Measurements from ENCODE around the gene TFR2.

The TFR2 gene

GRCh38 chr7:100639995-100640516 is 1.3 kb downstream of the TFR2 start:
- H3K36me3 ChIP-seq (ENCODE audit: low read length), result 0 out of 2 replicates have a peak, but pooled peaks cover 2% of the 10 kb centered on the region
- H3F3A ChIP-seq (ENCODE audit: insufficient read depth), result no peaks in the 10 kb centered on the region
- no peaks in the 10 kb centered on the region for H4K20me1 ChIP-seq (ENCODE audit: low read depth, low read length)
- TF ChIP-seq, protein P1, sequence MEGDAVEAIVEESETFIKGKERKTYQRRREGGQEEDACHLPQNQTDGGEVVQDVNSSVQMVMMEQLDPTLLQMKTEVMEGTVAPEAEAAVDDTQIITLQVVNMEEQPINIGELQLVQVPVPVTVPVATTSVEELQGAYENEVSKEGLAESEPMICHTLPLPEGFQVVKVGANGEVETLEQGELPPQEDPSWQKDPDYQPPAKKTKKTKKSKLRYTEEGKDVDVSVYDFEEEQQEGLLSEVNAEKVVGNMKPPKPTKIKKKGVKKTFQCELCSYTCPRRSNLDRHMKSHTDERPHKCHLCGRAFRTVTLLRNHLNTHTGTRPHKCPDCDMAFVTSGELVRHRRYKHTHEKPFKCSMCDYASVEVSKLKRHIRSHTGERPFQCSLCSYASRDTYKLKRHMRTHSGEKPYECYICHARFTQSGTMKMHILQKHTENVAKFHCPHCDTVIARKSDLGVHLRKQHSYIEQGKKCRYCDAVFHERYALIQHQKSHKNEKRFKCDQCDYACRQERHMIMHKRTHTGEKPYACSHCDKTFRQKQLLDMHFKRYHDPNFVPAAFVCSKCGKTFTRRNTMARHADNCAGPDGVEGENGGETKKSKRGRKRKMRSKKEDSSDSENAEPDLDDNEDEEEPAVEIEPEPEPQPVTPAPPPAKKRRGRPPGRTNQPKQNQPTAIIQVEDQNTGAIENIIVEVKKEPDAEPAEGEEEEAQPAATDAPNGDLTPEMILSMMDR (IDR thresholded peaks at IDR 0.05; ENCODE audit: insufficient read depth, low read length, poor library complexity, severe bottlenecking), result no peak
- TF ChIP-seq EZH2phosphoT487 (conservative IDR thresholded peaks at IDR 0.05; ENCODE audit: low read length), result no peak
- no peak overlapping the region for H3K4me3 ChIP-seq (ENCODE audit: insufficient read depth, low read length, poor library complexity, severe bottlenecking)
- H3K4me2 ChIP-seq (ENCODE audit: low read depth, low read length, poor library complexity, severe bottlenecking), result no peak overlapping the region
- H3K9me2 ChIP-seq (replicated peaks; ENCODE audit: insufficient read depth, low read length), result no peaks in the 10 kb centered on the region
- H3K27ac ChIP-seq (ENCODE audit: low read depth, low read length), result no peak overlapping the region
- H3K79me2 ChIP-seq (ENCODE audit: insufficient read depth, low read length), result no peaks in the 10 kb centered on the region
- H3K9ac ChIP-seq (ENCODE audit: low read length), result no peak overlapping the region
- no peaks in the 10 kb centered on the region for H3K9me3 ChIP-seq (ENCODE audit: insufficient read depth, low read length)
- H3K27me3 ChIP-seq (ENCODE audit: low read length), result no peaks in the 10 kb centered on the region
- H2AFZ ChIP-seq (ENCODE audit: low read depth, low read length, severe bottlenecking), result no peak overlapping the region

GRCh38 chr7:100632951-100633717 is 8.2 kb downstream of the TFR2 start:
- TF ChIP-seq, protein P1 (IDR thresholded peaks at IDR 0.05; ENCODE audit: insufficient read depth, low read length, poor library complexity, severe bottlenecking), result peak; percentile 59
- no peak for TF ChIP-seq EZH2phosphoT487 (conservative IDR thresholded peaks at IDR 0.05; ENCODE audit: low read length)
- Histone ChIP-seq H3K4me2 (ENCODE audit: low read depth, low read length, poor library complexity, severe bottlenecking) (peak overlapping the region; percentile 68), H3K27me3 (ENCODE audit: low read length) (no peaks in the 10 kb centered on the region), H3K4me3 (ENCODE audit: insufficient read depth, low read length, poor library complexity, severe bottlenecking) (peak overlapping the region; percentile 63), H3K9me2 (replicated peaks; ENCODE audit: insufficient read depth, low read length) (no peaks in the 10 kb centered on the region), H3K9ac (ENCODE audit: low read length) (peak overlapping the region; percentile 86), H2AFZ (ENCODE audit: low read depth, low read length, severe bottlenecking) (peak overlapping the region; percentile 91), H3K9me3 (ENCODE audit: insufficient read depth, low read length) (no peaks in the 10 kb centered on the region), H3F3A (ENCODE audit: insufficient read depth) (peaks cover 18% of the 10 kb centered on the region), H3K79me2 (ENCODE audit: insufficient read depth, low read length) (no peaks in the 10 kb centered on the region), H3K36me3 (ENCODE audit: low read length) (0 out of 2 replicates have a peak, but pooled peaks cover 2% of the 10 kb centered on the region), H3K27ac (ENCODE audit: low read depth, low read length) (peak overlapping the region; percentile 58), H4K20me1 (ENCODE audit: low read depth, low read length) (no peaks in the 10 kb centered on the region)

GRCh38 chr7:100630066-100630465 is 11.3 kb downstream of the TFR2 start:
- Histone ChIP-seq H3K4me2 (ENCODE audit: low read depth, low read length, poor library complexity, severe bottlenecking) (no peak overlapping the region), H3K4me3 (ENCODE audit: insufficient read depth, low read length, poor library complexity, severe bottlenecking) (no peak overlapping the region), H2AFZ (ENCODE audit: low read depth, low read length, severe bottlenecking) (no peak overlapping the region), H3F3A (ENCODE audit: insufficient read depth) (peaks cover 18% of the 10 kb centered on the region), H3K9me3 (ENCODE audit: insufficient read depth, low read length) (no peaks in the 10 kb centered on the region), H3K9ac (ENCODE audit: low read length) (no peak overlapping the region), H4K20me1 (ENCODE audit: low read depth, low read length) (no peaks in the 10 kb centered on the region), H3K27me3 (ENCODE audit: low read length) (no peaks in the 10 kb centered on the region), H3K9me2 (replicated peaks; ENCODE audit: insufficient read depth, low read length) (no peaks in the 10 kb centered on the region), H3K27ac (ENCODE audit: low read depth, low read length) (no peak overlapping the region), H3K36me3 (ENCODE audit: low read length) (no peaks in the 10 kb centered on the region), H3K79me2 (ENCODE audit: insufficient read depth, low read length) (no peaks in the 10 kb centered on the region)
- TF ChIP-seq EZH2phosphoT487 (conservative IDR thresholded peaks at IDR 0.05; ENCODE audit: low read length), result no peak
- TF ChIP-seq, protein P1 (IDR thresholded peaks at IDR 0.05; ENCODE audit: insufficient read depth, low read length, poor library complexity, severe bottlenecking), result no peak

All from SU-DHL-6 (cell line).